ENCODE data around the gene IDNK.

IDNK gene

DNA sequence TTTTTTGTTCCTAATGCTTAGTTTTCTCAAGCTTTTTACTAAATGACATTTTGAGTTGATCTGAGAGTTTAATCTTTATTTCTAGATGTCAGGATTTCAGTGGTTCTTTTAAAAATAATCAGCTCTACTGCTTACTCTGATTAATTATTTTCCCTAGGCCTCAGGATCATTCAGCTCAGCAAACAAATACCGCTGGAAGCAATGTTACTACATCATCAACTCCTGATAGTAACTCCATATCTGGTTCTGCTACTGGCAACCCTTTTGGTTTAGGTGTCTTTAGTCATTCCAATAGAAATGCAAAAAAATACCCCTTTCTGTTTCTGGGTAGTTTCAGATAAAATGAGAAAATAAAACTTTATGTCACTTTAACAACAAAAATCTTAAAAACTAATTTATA lies 5.6 kb upstream of the IDNK start:
- Histone ChIP-seq H3K4me3 (ENCODE audit: low read length) (no peak overlapping the region), H3K27me3 (ENCODE audit: control insufficient read depth, insufficient read depth, low read length) (no peaks in the 10 kb centered on the region), H3K36me3 (ENCODE audit: control insufficient read depth, insufficient read depth, low read length) (no peaks in the 10 kb centered on the region), H3K27ac (ENCODE audit: low read depth, low read length) (no peak overlapping the region), H3K4me1 (ENCODE audit: control insufficient read depth, insufficient read depth, low read length) (no peaks in the 10 kb centered on the region), H3K9ac (ENCODE audit: low read length) (no peak overlapping the region)

DNA sequence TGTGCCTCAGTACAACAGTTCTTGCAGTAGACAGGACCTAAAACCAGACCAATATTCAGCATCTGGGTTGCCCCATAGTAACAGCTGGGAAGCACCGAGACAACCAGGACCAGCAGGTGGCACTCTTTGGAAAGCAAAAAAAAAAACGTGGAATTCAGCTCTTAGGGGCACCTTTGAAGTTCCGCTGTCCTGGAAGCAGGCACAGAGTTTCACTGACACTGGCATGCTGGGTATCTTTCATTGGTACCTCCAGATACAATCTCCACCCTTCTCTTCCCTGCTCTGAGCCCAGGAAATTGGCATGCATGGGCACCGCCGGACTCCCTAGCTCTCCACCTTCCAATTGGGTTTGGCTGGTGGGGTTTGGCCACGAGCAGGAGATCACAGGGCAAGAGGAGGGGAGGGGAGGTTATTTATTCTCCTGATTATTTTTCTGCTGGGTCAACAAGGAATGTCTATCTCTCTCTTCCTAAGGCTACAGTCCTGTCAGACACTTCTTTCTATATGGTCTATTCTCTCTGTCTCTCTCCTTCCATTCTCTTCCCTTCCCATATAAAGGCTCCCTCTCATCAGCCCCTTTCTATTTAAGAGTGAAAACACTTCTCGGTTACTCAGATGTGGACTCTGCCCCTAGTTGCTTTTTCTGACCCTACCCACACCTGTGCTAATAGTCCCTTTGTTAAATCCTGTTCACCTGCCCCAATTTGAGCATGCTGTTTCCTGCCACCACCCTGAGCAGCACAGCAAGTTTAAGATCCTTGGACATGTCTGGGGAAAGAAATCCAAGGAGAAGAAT lies 1.9 kb upstream of the IDNK start:
- Histone ChIP-seq H3K9ac (ENCODE audit: low read length) (no peak overlapping the region), H3K27me3 (ENCODE audit: control insufficient read depth, insufficient read depth, low read length) (no peaks in the 10 kb centered on the region), H3K4me1 (ENCODE audit: control insufficient read depth, insufficient read depth, low read length) (peaks cover 3% of the 10 kb centered on the region), H3K27ac (ENCODE audit: low read depth, low read length) (no peak overlapping the region), H3K36me3 (ENCODE audit: control insufficient read depth, insufficient read depth, low read length) (no peaks in the 10 kb centered on the region), H3K4me3 (ENCODE audit: low read length) (peak overlapping the region; percentile 30)

DNA sequence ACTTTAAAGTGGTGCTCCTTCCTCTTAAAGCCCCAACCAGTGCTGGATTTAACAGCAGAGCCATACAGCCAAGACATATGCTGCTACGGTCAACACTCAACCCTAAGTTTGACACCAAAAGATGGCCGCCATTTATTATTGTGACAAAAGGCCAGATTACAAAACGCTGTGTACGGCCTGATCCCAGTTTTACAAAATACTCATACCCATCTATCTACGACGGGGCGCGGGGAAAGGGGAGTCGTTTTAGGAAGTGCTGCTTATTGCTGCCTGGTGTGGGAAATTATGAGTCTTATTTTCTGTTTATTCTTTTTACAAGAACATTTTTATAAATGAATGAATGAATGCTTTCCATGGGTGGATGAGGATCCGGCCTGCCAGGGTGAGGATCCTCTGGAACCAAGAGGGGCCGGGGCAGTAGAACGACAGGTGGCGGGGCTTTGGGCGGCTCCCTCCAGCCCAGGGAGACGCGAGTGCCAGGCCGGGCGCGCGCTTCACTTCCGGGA lies 457 bp upstream of the IDNK start:
- Histone ChIP-seq H3K4me1 (ENCODE audit: control insufficient read depth, insufficient read depth, low read length) (peaks cover 3% of the 10 kb centered on the region), H3K4me3 (ENCODE audit: low read length) (peak overlapping the region; percentile 84), H3K9ac (ENCODE audit: low read length) (no peak overlapping the region), H3K27ac (ENCODE audit: low read depth, low read length) (peak overlapping the region; percentile 81), H3K36me3 (ENCODE audit: control insufficient read depth, insufficient read depth, low read length) (no peaks in the 10 kb centered on the region), H3K27me3 (ENCODE audit: control insufficient read depth, insufficient read depth, low read length) (no peaks in the 10 kb centered on the region)

DNA sequence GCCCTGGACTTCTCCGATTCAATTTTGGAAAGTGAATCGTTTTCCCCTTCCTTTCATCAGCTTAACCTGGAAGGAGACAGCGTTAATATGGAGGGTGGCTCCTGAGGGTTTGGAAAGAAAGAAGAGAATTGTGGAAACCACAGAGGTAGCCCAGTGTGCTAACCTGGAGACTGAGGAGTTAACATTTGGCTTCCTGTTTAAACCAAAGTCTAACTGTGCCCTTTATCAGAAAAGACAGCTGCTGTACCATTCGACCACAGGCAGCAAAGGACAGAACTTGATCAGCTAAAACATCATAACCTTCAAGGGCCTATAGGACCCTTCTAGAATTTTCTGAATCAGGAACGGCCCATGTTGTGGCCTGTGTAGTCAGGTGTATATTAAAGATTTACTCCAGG lies 735 bp downstream of the IDNK start:
- peak overlapping the region; percentile 81 for H3K27ac ChIP-seq (ENCODE audit: low read depth, low read length)
- peaks cover 3% of the 10 kb centered on the region for H3K4me1 ChIP-seq (ENCODE audit: control insufficient read depth, insufficient read depth, low read length)
- no peaks in the 10 kb centered on the region for H3K36me3 ChIP-seq (ENCODE audit: control insufficient read depth, insufficient read depth, low read length)
- no peaks in the 10 kb centered on the region for H3K27me3 ChIP-seq (ENCODE audit: control insufficient read depth, insufficient read depth, low read length)
- H3K4me3 ChIP-seq (ENCODE audit: low read length) = peak overlapping the region; percentile 84
- peak overlapping the region; percentile 52 for H3K9ac ChIP-seq (ENCODE audit: low read length)

DNA sequence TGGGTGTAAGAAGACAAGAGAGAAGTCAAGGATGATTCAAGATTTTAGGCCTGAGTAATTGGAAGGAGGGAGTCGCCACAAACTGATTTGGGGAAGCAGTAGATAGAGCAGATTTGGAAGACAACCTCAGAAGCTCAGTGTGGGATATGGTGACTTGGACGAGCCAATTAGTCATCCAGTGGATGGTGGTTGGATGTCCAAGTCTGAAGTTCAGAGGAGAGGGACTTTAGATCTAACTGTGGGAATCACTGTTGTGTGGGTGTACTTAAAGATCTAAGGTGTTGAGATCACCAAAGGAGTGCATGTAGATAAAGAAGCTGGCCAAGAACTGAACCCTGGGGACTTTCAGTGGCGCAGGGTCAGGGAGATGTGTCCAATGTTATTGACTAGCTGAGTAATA lies 2.2 kb downstream of the IDNK start:
- Histone ChIP-seq H3K36me3 (ENCODE audit: control insufficient read depth, insufficient read depth, low read length) (peaks cover 2% of the 10 kb centered on the region), H3K4me3 (ENCODE audit: low read length) (no peak overlapping the region), H3K27me3 (ENCODE audit: control insufficient read depth, insufficient read depth, low read length) (no peaks in the 10 kb centered on the region), H3K27ac (ENCODE audit: low read depth, low read length) (no peak overlapping the region), H3K4me1 (ENCODE audit: control insufficient read depth, insufficient read depth, low read length) (peaks cover 3% of the 10 kb centered on the region), H3K9ac (ENCODE audit: low read length) (no peak overlapping the region)

DNA sequence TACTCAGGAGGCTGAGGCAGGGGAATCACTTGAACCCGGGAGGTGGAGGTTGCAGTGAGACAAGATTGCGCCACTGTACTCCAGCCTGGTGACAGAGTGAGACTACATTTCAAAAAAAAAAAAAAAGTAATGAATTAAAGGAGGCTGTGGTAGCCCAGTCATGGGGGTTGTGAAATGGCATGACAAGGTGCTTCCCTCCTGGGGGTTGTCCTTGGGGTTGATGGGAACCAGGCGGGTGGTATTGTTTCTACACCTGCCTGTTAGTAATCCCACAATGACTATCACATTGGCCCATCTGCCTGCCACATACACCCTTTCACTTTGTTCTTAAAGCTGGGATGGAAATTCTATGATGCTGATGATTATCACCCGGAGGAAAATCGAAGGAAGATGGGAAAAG lies 5.6 kb downstream of the IDNK start:
- no peak overlapping the region for H3K27ac ChIP-seq (ENCODE audit: low read depth, low read length)
- H3K4me1 ChIP-seq (ENCODE audit: control insufficient read depth, insufficient read depth, low read length) = peaks cover 3% of the 10 kb centered on the region
- H3K27me3 ChIP-seq (ENCODE audit: control insufficient read depth, insufficient read depth, low read length) = no peaks in the 10 kb centered on the region

DNA sequence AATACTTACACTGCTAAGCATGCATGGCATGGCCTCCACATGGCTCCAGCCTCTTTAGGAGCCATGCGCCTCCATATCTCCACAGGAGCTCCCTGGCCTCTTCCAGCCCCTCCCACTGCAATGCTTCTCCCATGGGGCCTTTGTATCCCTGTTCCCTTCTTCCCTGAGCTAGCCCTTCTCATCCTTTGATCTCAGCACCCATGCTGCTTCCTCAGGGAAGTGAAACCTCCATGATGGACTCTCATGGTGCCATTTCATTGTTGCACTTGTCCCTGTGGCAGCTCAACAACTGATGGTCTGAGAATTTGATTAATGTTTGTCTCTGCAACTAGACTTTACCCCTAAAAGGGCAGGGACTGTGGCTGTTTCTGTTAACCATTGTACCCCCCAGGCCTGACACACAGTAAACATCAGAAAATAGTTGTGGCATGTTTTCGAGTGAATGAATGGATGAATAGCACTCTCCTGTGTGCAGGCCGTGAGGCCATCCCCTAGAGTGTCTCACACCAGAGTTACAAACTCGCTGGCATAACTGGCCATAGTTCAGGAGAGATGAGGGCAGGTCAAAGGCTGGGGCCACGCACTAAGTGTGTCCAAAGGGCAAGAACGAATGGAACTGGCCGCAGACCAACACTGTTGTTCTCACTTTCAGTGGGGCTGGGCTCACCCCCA lies 6.6 kb downstream of the IDNK start:
- Histone ChIP-seq H3K4me3 (ENCODE audit: low read length) (no peak overlapping the region), H3K9ac (ENCODE audit: low read length) (no peak overlapping the region), H3K4me1 (ENCODE audit: control insufficient read depth, insufficient read depth, low read length) (no peaks in the 10 kb centered on the region), H3K27ac (ENCODE audit: low read depth, low read length) (no peak overlapping the region), H3K36me3 (ENCODE audit: control insufficient read depth, insufficient read depth, low read length) (peaks cover 2% of the 10 kb centered on the region), H3K27me3 (ENCODE audit: control insufficient read depth, insufficient read depth, low read length) (no peaks in the 10 kb centered on the region)

More for the DNA sequence above, 5.6 kb downstream of the IDNK start:
- Histone ChIP-seq H3K9ac (ENCODE audit: low read length) (no peak overlapping the region), H3K4me3 (ENCODE audit: low read length) (no peak overlapping the region), H3K36me3 (ENCODE audit: control insufficient read depth, insufficient read depth, low read length) (peaks cover 2% of the 10 kb centered on the region)

DNA sequence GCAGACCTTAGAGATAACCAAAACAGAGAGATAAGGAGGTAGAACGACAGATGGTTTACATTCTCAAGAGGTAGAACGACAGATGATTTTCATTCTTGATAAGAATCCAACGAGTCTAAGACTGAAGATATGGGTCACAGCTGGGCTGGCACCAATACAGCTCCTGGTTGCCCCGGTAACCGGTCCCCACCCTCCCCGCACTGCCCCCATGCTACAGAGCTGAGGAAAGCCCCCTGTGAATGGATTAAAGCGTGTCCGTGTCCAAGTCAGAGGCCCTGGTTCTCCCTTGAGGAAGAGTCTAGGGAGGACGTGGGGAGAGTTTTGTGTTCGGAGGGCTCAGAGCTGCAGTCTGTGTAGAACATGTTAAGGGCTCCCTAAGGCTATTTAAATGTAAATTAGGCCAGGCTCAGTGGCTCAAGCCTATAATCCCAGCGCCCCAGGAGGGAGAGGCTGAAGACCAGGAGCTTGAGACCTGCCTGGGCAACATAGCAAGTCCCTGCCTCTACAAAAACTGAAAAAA lies 8.1 kb downstream of the IDNK start:
- H3K27ac ChIP-seq (ENCODE audit: low read depth, low read length) = no peak overlapping the region
- peaks cover 2% of the 10 kb centered on the region for H3K36me3 ChIP-seq (ENCODE audit: control insufficient read depth, insufficient read depth, low read length)
- H3K9ac ChIP-seq (ENCODE audit: low read length) = no peak overlapping the region
- H3K27me3 ChIP-seq (ENCODE audit: control insufficient read depth, insufficient read depth, low read length) = no peaks in the 10 kb centered on the region
- no peaks in the 10 kb centered on the region for H3K4me1 ChIP-seq (ENCODE audit: control insufficient read depth, insufficient read depth, low read length)
- H3K4me3 ChIP-seq (ENCODE audit: low read length) = no peak overlapping the region

DNA sequence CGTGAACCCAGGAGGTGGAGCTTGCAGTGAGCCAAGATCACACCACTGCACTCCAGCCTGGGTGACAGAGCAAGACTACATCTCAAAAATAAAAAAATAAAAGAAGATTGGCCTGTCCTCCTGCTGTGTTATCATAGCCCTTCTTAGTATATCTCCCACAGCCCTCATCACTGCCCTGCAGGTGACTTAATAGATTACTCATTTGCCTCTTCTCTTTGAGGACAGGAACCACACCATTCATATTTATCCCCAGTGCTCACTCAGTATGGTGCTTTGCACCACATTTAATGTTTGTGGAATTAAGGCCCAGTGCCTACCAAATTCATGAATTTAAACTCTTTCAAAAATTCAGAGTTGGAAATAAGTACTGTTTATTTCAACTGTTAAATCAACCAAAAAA lies 10.3 kb downstream of the IDNK start:
- H3K4me1 ChIP-seq (ENCODE audit: control insufficient read depth, insufficient read depth, low read length) = no peaks in the 10 kb centered on the region

DNA sequence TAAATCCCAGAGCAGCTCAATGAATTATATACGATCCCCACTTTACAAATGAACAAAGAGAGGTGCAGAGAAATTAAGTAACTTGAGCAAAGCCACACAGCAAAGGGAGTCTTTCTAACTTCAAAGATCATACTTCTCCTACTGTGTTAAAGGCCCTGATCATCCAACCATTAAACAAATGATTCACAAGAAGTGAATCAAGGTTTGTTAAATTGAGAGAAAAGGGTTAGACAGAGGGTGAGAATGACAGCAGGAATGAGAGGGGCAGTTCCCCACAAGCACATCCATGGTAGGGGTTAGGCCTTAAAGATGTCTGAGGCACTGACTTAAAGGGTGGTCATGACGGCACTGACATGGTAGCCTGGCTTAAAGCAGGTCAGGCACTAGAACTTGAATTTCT lies 10.7 kb downstream of the IDNK start:
- Histone ChIP-seq H3K36me3 (ENCODE audit: control insufficient read depth, insufficient read depth, low read length) (peaks cover 2% of the 10 kb centered on the region), H3K9ac (ENCODE audit: low read length) (no peak overlapping the region), H3K27me3 (ENCODE audit: control insufficient read depth, insufficient read depth, low read length) (no peaks in the 10 kb centered on the region), H3K27ac (ENCODE audit: low read depth, low read length) (no peak overlapping the region), H3K4me3 (ENCODE audit: low read length) (no peak overlapping the region), H3K4me1 (ENCODE audit: control insufficient read depth, insufficient read depth, low read length) (no peaks in the 10 kb centered on the region)

More for the DNA sequence above, 10.3 kb downstream of the IDNK start:
- H3K9ac ChIP-seq (ENCODE audit: low read length) = no peak overlapping the region
- no peak overlapping the region for H3K4me3 ChIP-seq (ENCODE audit: low read length)
- H3K36me3 ChIP-seq (ENCODE audit: control insufficient read depth, insufficient read depth, low read length) = peaks cover 2% of the 10 kb centered on the region
- no peaks in the 10 kb centered on the region for H3K27me3 ChIP-seq (ENCODE audit: control insufficient read depth, insufficient read depth, low read length)
- H3K27ac ChIP-seq (ENCODE audit: low read depth, low read length) = no peak overlapping the region

DNA sequence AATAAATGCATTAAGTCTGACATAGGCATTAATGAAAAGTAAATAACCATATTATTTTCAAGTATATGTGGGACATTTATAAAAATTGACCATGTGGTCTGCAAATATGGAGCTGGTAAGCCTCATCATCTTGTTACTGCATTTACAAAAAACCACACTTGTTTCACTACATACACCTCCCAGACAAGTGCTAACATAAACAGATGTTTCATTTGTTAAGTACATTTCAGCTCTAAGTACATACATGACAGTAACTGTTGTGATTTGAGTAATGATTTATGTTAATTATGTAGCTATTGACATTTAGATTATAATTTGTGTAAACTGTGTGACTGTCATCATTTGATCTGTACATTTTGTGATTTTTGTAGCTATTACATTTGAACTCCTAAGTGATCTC lies 13.9 kb downstream of the IDNK start:
- H3K4me1 ChIP-seq (ENCODE audit: control insufficient read depth, insufficient read depth, low read length) = no peaks in the 10 kb centered on the region
- no peak overlapping the region for H3K27ac ChIP-seq (ENCODE audit: low read depth, low read length)
- H3K9ac ChIP-seq (ENCODE audit: low read length) = no peak overlapping the region
- no peak overlapping the region for H3K4me3 ChIP-seq (ENCODE audit: low read length)
- H3K36me3 ChIP-seq (ENCODE audit: control insufficient read depth, insufficient read depth, low read length) = no peaks in the 10 kb centered on the region
- no peaks in the 10 kb centered on the region for H3K27me3 ChIP-seq (ENCODE audit: control insufficient read depth, insufficient read depth, low read length)

DNA sequence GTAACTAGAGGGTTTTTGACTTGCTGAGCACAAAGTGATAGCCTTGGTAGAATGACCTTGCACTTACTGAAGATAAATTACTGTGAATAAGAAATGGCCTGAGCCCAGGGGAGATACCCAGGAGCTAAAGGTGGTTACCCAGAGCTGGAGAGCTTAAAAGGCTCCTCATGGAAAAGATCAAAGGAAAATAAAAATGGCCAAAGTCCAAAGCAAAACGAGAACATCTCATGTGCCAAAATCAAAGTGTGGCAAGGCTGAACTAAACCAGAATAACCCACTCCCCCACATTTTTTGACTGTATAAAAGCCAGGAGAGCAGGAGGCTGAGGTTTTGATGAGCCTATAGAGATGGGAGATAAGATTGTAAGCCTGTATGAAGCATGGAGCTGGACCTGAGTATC lies 14.4 kb downstream of the IDNK start:
- H3K27me3 ChIP-seq (ENCODE audit: control insufficient read depth, insufficient read depth, low read length) = no peaks in the 10 kb centered on the region
- no peak overlapping the region for H3K9ac ChIP-seq (ENCODE audit: low read length)
- no peaks in the 10 kb centered on the region for H3K4me1 ChIP-seq (ENCODE audit: control insufficient read depth, insufficient read depth, low read length)
- H3K4me3 ChIP-seq (ENCODE audit: low read length) = no peak overlapping the region
- no peaks in the 10 kb centered on the region for H3K36me3 ChIP-seq (ENCODE audit: control insufficient read depth, insufficient read depth, low read length)
- no peak overlapping the region for H3K27ac ChIP-seq (ENCODE audit: low read depth, low read length)

Data from rectal smooth muscle tissue (tissue), 1 donor.